Smooth muscle cell (in vitro differentiated cells): ENCODE data around the gene C1orf56. TPM values are rescaled to one million over a fixed set of nuclear protein-coding genes. Genes with fewer than 3 reads are reported as not detected.

Source experiments
- DNase-seq: peaks from one replicate; lab custom pipeline; 2025; ENCODE audit not compliant: unreplicated experiment; lab: John Stamatoyannopoulos, UW
- H2AFZ ChIP-seq: fragments of 200-600 bp; sonication (generic); 2 replicates; pipeline ENCODE4 v1.6.0; 2016; ENCODE audit warnings: antibody characterized with exemption, low read depth, mild to moderate bottlenecking
- H3F3A ChIP-seq: fragments of 200-600 bp; sonication (generic); 2 replicates; pipeline ENCODE4 v1.6.0; 2017; ENCODE audit warnings: antibody characterized with exemption, low read depth
- H3K27ac ChIP-seq: fragments of 200-600 bp; sonication (generic); 2 replicates; pipeline ENCODE4 v1.5.1; 2016; ENCODE audit warnings: low read depth, mild to moderate bottlenecking
- H3K27me3 ChIP-seq: fragments of 200-600 bp; sonication (generic); 2 replicates; pipeline ENCODE4 v1.6.1; 2016; ENCODE audit warnings: low read depth, mild to moderate bottlenecking
- H3K36me3 ChIP-seq: fragments of 200-600 bp; sonication (generic); 2 replicates; pipeline ENCODE4 v1.5.1; 2016; ENCODE audit warnings: low read depth
- H3K4me1 ChIP-seq: fragments of 200-600 bp; sonication (generic); 2 replicates; pipeline ENCODE4 v1.5.1; 2016; ENCODE audit warnings: low read depth
- H3K4me2 ChIP-seq: fragments of 200-600 bp; sonication (generic); 2 replicates; pipeline ENCODE4 v1.6.0; 2016; ENCODE audit warnings: mild to moderate bottlenecking
- H3K4me3 ChIP-seq: fragments of 200-600 bp; sonication (generic); 2 replicates; pipeline ENCODE4 v1.5.1; 2016; ENCODE audit warnings: mild to moderate bottlenecking
- H3K79me2 ChIP-seq: fragments of 200-600 bp; sonication (generic); 2 replicates; pipeline ENCODE4 v1.6.0; 2016; ENCODE audit warnings: low read depth, mild to moderate bottlenecking
- H3K9ac ChIP-seq: fragments of 200-600 bp; sonication (generic); 2 replicates; pipeline ENCODE4 v1.6.0; 2016; ENCODE audit warnings: low read depth
- H3K9me3 ChIP-seq: fragments of 200-600 bp; sonication (generic); replicated peaks from 2 replicates; pipeline ENCODE4 v1.5.1; 2016; ENCODE audit warnings: low read depth
- H4K20me1 ChIP-seq: fragments of 200-600 bp; sonication (generic); 2 replicates; pipeline ENCODE4 v1.6.0; 2016; ENCODE audit warnings: low read depth
- CTCF ChIP-seq: fragments of 200-600 bp; sonication (generic); IDR thresholded peaks from 2 replicates; pipeline ENCODE4 v1.5.1; 2017; ENCODE audit warnings: borderline replicate concordance, mild to moderate bottlenecking, antibody characterized with exemption; ENCODE audit not compliant: insufficient read depth, poor library complexity, severe bottlenecking
- WGBS: methylation state at CpG from one replicate; pipeline ENCODE4 v1.1.7; 2016; ENCODE audit warnings: low lambda C conversion rate; 5-methylcytosine and 5-hydroxymethylcytosine counted together
- polyA plus RNA-seq: library from polyadenylated mRNA; unstranded; fragments of >200 nt; fragmentation: Nextera tagmentation; extraction: Ambion mirVana; gene quantifications from 2 replicates; pipeline ENCODE4 v1.2.1, GENCODE V29; 2016
- total RNA-seq: library from RNA; depleted of rRNA; stranded (reverse); fragments of >200 nt; gene quantifications from 2 replicates; pipeline ENCODE4 v1.2.3, GENCODE V29; 2014

The C1orf56 gene
- total and polyA plus RNA-seq, 2 experiments from 2014 or later = 1.6 to 4.4 TPM

GRCh38 chr1:151061704-151062103 is 14.2 kb downstream of the C1orf56 start:
- Histone ChIP-seq H4K20me1 (peaks cover 44% of the 10 kb centered on the region), H3K27ac (peak overlapping the region; percentile 98), H3K27me3 (no peaks in the 10 kb centered on the region), H3F3A (peaks cover 9% of the 10 kb centered on the region), H3K9me3 (no peaks in the 10 kb centered on the region), H3K4me1 (peaks cover 27% of the 10 kb centered on the region), H3K4me2 (peak overlapping the region; percentile 98), H2AFZ (no peak overlapping the region), H3K4me3 (peak overlapping the region; percentile 100), H3K79me2 (peaks cover 100% of the 10 kb centered on the region), H3K36me3 (no peaks in the 10 kb centered on the region), H3K9ac (peak overlapping the region; percentile 98)
- no peak for TF ChIP-seq CTCF
- 42% methylated on average over 2 of the region's 2 CpGs for WGBS
- no peak for DNase-seq

DNA sequence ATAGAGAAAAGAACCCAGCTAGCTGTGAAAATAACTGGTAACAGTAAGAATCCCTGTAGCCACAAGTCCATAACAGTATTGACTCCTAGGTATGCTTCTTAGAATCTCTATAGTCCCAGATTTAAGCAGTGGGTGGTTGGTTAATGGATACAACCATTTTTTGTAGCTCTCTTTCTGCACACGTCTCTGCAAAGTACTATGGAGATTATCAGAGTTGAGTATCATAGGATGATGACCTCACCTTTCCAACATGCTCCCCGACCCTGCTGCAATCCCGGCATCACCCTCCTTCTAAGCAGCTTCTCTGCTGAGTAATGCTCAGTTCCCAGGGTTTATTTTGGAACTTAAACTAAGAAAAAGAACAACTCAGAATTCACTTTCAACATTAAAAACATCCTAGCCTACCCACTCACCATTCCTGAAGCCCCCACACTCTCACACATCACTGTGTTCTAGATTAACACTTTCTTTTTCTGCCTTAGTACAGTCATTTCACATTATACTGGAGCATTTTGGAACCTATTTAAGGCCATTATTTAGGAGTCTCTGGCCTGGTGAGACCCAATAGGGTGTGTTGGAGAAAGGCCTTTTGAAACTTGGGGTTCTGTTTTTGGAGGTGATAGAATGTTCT is 15.3 kb downstream of the C1orf56 start:
- Histone ChIP-seq H3K4me3 (peak overlapping the region; percentile 100), H4K20me1 (peaks cover 38% of the 10 kb centered on the region)

DNA sequence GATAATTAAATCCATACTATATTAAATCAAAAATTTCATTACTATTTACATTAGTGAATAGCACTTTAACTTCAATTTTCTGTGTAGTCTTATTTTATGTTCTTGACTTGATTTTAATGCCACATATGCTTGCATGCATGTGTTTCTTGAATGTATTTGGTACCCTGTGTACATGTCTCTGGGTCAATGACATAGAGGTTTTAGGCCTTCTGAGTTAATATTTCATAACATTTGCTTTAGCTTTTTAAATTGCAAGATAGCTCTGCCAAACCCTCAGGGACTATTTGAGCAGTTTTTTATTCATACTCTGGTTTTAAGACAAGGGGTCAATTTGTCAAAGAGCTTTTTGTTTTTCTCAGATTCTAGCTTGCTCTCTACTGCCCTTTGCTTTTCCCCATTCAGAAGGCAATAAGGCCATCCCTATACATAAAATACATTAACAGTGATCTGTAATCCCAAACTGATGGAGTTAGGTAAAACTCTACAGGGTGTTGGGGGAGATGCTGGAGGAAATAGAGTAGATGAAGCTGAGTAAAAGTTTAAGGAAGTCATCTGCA is 17.6 kb downstream of the C1orf56 start:
- peaks cover 93% of the 10 kb centered on the region for H3K79me2 ChIP-seq
- peaks cover 16% of the 10 kb centered on the region for H3K4me1 ChIP-seq
- H3K9ac ChIP-seq = no peak overlapping the region
- H3K36me3 ChIP-seq = no peaks in the 10 kb centered on the region
- no peak for DNase-seq
- no peaks in the 10 kb centered on the region for H3K9me3 ChIP-seq
- no peaks in the 10 kb centered on the region for H3K27me3 ChIP-seq
- H4K20me1 ChIP-seq = peaks cover 27% of the 10 kb centered on the region
- H3K27ac ChIP-seq = peak overlapping the region; percentile 49
- peaks cover 20% of the 10 kb centered on the region for H3F3A ChIP-seq
- H3K4me2 ChIP-seq = peak overlapping the region; percentile 3
- no peak overlapping the region for H2AFZ ChIP-seq
- no peak for TF ChIP-seq CTCF
- H3K4me3 ChIP-seq = no peak overlapping the region

More for the DNA sequence above, 15.3 kb downstream of the C1orf56 start:
- WGBS = 0% methylated on average over 3 of the region's 3 CpGs
- Histone ChIP-seq H3F3A (peaks cover 11% of the 10 kb centered on the region), H3K9ac (peak overlapping the region; percentile 98), H3K27me3 (no peaks in the 10 kb centered on the region), H3K4me2 (peak overlapping the region; percentile 98), H3K36me3 (no peaks in the 10 kb centered on the region), H2AFZ (no peak overlapping the region), H3K4me1 (peaks cover 21% of the 10 kb centered on the region), H3K9me3 (no peaks in the 10 kb centered on the region), H3K27ac (peak overlapping the region; percentile 98), H3K79me2 (peaks cover 100% of the 10 kb centered on the region)
- TF ChIP-seq CTCF = no peak
- DNase-seq = no peak

- H3K27ac ChIP-seq = peak overlapping the region; percentile 90
- no peaks in the 10 kb centered on the region for H3K27me3 ChIP-seq
- no peak overlapping the region for H2AFZ ChIP-seq
- TF ChIP-seq CTCF = no peak
- H3K4me1 ChIP-seq = peaks cover 7% of the 10 kb centered on the region
- peaks cover 25% of the 10 kb centered on the region for H3F3A ChIP-seq
- no peak overlapping the region for H3K4me2 ChIP-seq
- peaks cover 27% of the 10 kb centered on the region for H4K20me1 ChIP-seq
- peaks cover 73% of the 10 kb centered on the region for H3K79me2 ChIP-seq
- no peaks in the 10 kb centered on the region for H3K9me3 ChIP-seq
- 100% methylated on average over 3 of the region's 4 CpGs for WGBS
- DNase-seq = no peak
- no peak overlapping the region for H3K9ac ChIP-seq
- H3K4me3 ChIP-seq = no peak overlapping the region
- H3K36me3 ChIP-seq = no peaks in the 10 kb centered on the region
Measured at GRCh38 chr1:151067185-151067584, 19.6 kb downstream of the C1orf56 start.
